Caco-2 (cell line): ENCODE results near the gene MB21D2. TPM values are rescaled to one million over a fixed set of nuclear protein-coding genes. Genes with fewer than 3 reads are reported as not detected.

Source experiments
- BruUV-seq: library from RNA; stranded (reverse); fragments of 400-500 nt; replicated peaks from 2 replicates; lab custom pipeline; 2021; lab: Mats Ljungman, UMichigan
- CTCF ChIA-PET: fragments of 300-600 bp; sonication (Branson Sonifier 250); formaldehyde crosslinking; loops from one replicate; lab custom pipeline; 2022; ENCODE audit warnings: antibody characterized with exemption; lab: Charles Lee
- POLR2A ChIA-PET: fragments of 300-600 bp; sonication (Branson Sonifier 250); formaldehyde crosslinking; loops from one replicate; lab custom pipeline; 2022; ENCODE audit warnings: antibody characterized with exemption; lab: Charles Lee
- DNase-seq, 2 experiments: peaks; one replicate each; pipeline versions ENCODE4 v3.0.0 to v3.0.0-alpha.2; 2020 to 2022
- H3K27me3 ChIP-seq: replicated peaks from 2 replicates; pipeline ENCODE4 v1.6.0; 2011; ENCODE audit warnings: low read length; ENCODE audit not compliant: control insufficient read depth, insufficient read depth
- H3K36me3 ChIP-seq: 2 replicates; pipeline ENCODE4 v1.5.1; 2011; ENCODE audit warnings: low read length; ENCODE audit not compliant: control insufficient read depth, insufficient read depth
- H3K4me1 ChIP-seq: fragments of 250-450 bp; sonication (Bioruptor Pico); 2 replicates; pipeline ENCODE4 v1.5.1; 2020; ENCODE audit warnings: mild to moderate bottlenecking
- H3K4me3 ChIP-seq: 2 replicates; pipeline ENCODE4 v1.5.1; 2011; ENCODE audit warnings: low read depth, mild to moderate bottlenecking, control low read depth, low read length
- H3K9me3 ChIP-seq: fragments of 250-450 bp; sonication (Bioruptor Pico); 2 replicates; pipeline ENCODE4 v1.5.1; 2020; ENCODE audit warnings: mild to moderate bottlenecking, moderate library complexity
- H3K27ac Mint-ChIP-seq: one replicate; pipeline ENCODE4 v1.8.0; 2022; ENCODE audit warnings: mixed read lengths; ENCODE audit not compliant: unreplicated experiment
- H3K27me3 Mint-ChIP-seq: one replicate; pipeline ENCODE4 v1.8.0; 2022; ENCODE audit warnings: mixed read lengths; ENCODE audit not compliant: insufficient read depth, unreplicated experiment
- H3K36me3 Mint-ChIP-seq: one replicate; pipeline ENCODE4 v1.8.0; 2022; ENCODE audit warnings: mild to moderate bottlenecking, mixed read lengths; ENCODE audit not compliant: insufficient read depth, unreplicated experiment
- H3K4me1 Mint-ChIP-seq: one replicate; pipeline ENCODE4 v1.8.0; 2022; ENCODE audit warnings: low read depth, mixed read lengths; ENCODE audit not compliant: unreplicated experiment
- H3K4me3 Mint-ChIP-seq: one replicate; pipeline ENCODE4 v1.8.0; 2022; ENCODE audit warnings: mild to moderate bottlenecking, moderate library complexity, mixed read lengths; ENCODE audit not compliant: unreplicated experiment
- H3K9me3 Mint-ChIP-seq: one replicate; pipeline ENCODE4 v1.8.0; 2022; ENCODE audit warnings: mixed read lengths; ENCODE audit not compliant: unreplicated experiment
- CTCF ChIP-seq, 2 experiments: fragments of 200-600 bp in 1 of 2; IDR thresholded peaks; 1 replicate in 1 of 2; 2 replicates in 1 of 2; pipeline versions ENCODE4 v1.5.1 to v1.8.0; 2011 to 2022; ENCODE audit warnings: antibody characterized with exemption in 1 of 2, control low read depth in 1 of 2, inconsistent platforms in 1 of 2, low read depth in 1 of 2, low read length in 1 of 2, mild to moderate bottlenecking in 1 of 2, moderate library complexity in 1 of 2; ENCODE audit not compliant: insufficient read depth in 1 of 2, severe bottlenecking in 1 of 2, unreplicated experiment in 1 of 2
- intact Hi-C: fragments of 100-400 bp; cut with micrococcal nuclease; formaldehyde crosslinking; loops from one replicate; pipeline ENCODE4 v1.10.0; 2022; ENCODE audit not compliant: unreplicated experiment
- total RNA-seq: library from RNA; stranded (reverse); gene quantifications from 2 replicates; pipeline ENCODE4 v1.2.3, GENCODE V29; 2022

MB21D2 gene
- total RNA-seq, 1 experiment from 2014 or later, result 11.0 TPM

GRCh38 chr3:192897005-192897404, 20.7 kb downstream of the MB21D2 start:
- H3K27me3 Mint-ChIP-seq, result no peaks in the 10 kb centered on the region
- no peaks in the 10 kb centered on the region for H3K27me3 ChIP-seq
- peaks cover 61% of the 10 kb centered on the region for H3K4me1 ChIP-seq
- TF ChIP-seq CTCF (IDR thresholded peaks at IDR 0.05; ENCODE audit: insufficient read depth in 1 of 2, low read depth in 1 of 2, low read length in 1 of 2, severe bottlenecking in 1 of 2, unreplicated experiment in 1 of 2), result no peak
- no TSS peak for BruUV-seq
- H3K36me3 Mint-ChIP-seq, result peaks cover 41% of the 10 kb centered on the region
- H3K9me3 ChIP-seq, result no peaks in the 10 kb centered on the region
- ChIA-PET CTCF (interaction anchor here (0.6 to 1.0 kb wide), 3 partner anchors 18 to 124 kb away, joined by 3 read pairs; no protein-coding TSS in a partner anchor), POLR2A (interaction anchor here (0.9 to 1.0 kb wide), 2 partner anchors 11 to 16 kb away, joined by 3 to 4 read pairs; no protein-coding TSS in a partner anchor)
- peak; percentile 74 to 81 for DNase-seq
- H3K27ac Mint-ChIP-seq, result peak overlapping the region; percentile 89
- peak overlapping the region; percentile 60 for H3K4me3 Mint-ChIP-seq
- no peaks in the 10 kb centered on the region for H3K9me3 Mint-ChIP-seq
- no peak overlapping the region for H3K4me3 ChIP-seq
- H3K4me1 Mint-ChIP-seq, result peaks cover 68% of the 10 kb centered on the region
- intact Hi-C loops, result loop anchor here (1.0 kb wide), 5 partner anchors 10 to 47 kb away; partner anchors contain the start of gene MB21D2
- no peaks in the 10 kb centered on the region for H3K36me3 ChIP-seq

GRCh38 chr3:192896208-192896607, 21.4 kb downstream of the MB21D2 start:
- Histone ChIP-seq H3K4me3 (no peak overlapping the region), H3K27me3 (no peaks in the 10 kb centered on the region), H3K9me3 (no peaks in the 10 kb centered on the region), H3K36me3 (no peaks in the 10 kb centered on the region), H3K4me1 (peaks cover 57% of the 10 kb centered on the region)
- H3K4me3 Mint-ChIP-seq, result peak overlapping the region; percentile 60
- POLR2A ChIA-PET, result no interaction called here
- H3K27ac Mint-ChIP-seq, result peak overlapping the region; percentile 89
- DNase-seq, result no peak
- H3K36me3 Mint-ChIP-seq, result peaks cover 41% of the 10 kb centered on the region
- TF ChIP-seq CTCF (IDR thresholded peaks at IDR 0.05; ENCODE audit: insufficient read depth in 1 of 2, low read depth in 1 of 2, low read length in 1 of 2, severe bottlenecking in 1 of 2, unreplicated experiment in 1 of 2), result no peak
- intact Hi-C loops, result no loop called here
- peaks cover 63% of the 10 kb centered on the region for H3K4me1 Mint-ChIP-seq
- no peaks in the 10 kb centered on the region for H3K27me3 Mint-ChIP-seq
- no TSS peak for BruUV-seq
- H3K9me3 Mint-ChIP-seq, result no peaks in the 10 kb centered on the region
- CTCF ChIA-PET, result interaction anchor here (1.0 kb wide), 1 partner anchor 125 kb away, joined by 3 read pairs; no protein-coding TSS in a partner anchor

- intact Hi-C loops, result loop anchor here (1.0 kb wide), 1 partner anchor 127 kb away; no protein-coding TSS in a partner anchor
- Histone ChIP-seq H3K4me1 (peaks cover 71% of the 10 kb centered on the region), H3K4me3 (no peak overlapping the region), H3K9me3 (no peaks in the 10 kb centered on the region), H3K27me3 (no peaks in the 10 kb centered on the region), H3K36me3 (no peaks in the 10 kb centered on the region)
- peak overlapping the region; percentile 57 for H3K4me3 Mint-ChIP-seq
- no TSS peak for BruUV-seq
- TF ChIP-seq CTCF (IDR thresholded peaks at IDR 0.05; ENCODE audit: insufficient read depth in 1 of 2, low read depth in 1 of 2, low read length in 1 of 2, severe bottlenecking in 1 of 2, unreplicated experiment in 1 of 2), result no peak
- H3K36me3 Mint-ChIP-seq, result peaks cover 30% of the 10 kb centered on the region
- H3K9me3 Mint-ChIP-seq, result no peaks in the 10 kb centered on the region
- H3K4me1 Mint-ChIP-seq, result peaks cover 54% of the 10 kb centered on the region
- peak overlapping the region; percentile 80 for H3K27ac Mint-ChIP-seq
- peak; percentile 46 to 55 for DNase-seq
- CTCF ChIA-PET, result interaction anchor here (0.6 to 1.5 kb wide), 4 partner anchors 14 to 235 kb away, joined by 3 read pairs; no protein-coding TSS in a partner anchor
- H3K27me3 Mint-ChIP-seq, result no peaks in the 10 kb centered on the region
- POLR2A ChIA-PET, result no interaction called here
Observed at GRCh38 chr3:192894676-192895075, 23.0 kb downstream of the MB21D2 start.
